SK-N-MC (cell line): ENCODE measurements around the gene VGLL4.

ENCODE experiments used
- EZH2 ChIP-seq: fragments of 200-600 bp; sonication (generic); IDR thresholded peaks from one replicate; pipeline ENCODE4 v1.6.1; 2017; ENCODE audit warnings: antibody characterized with exemption
- FOXP2 ChIP-seq: optimal IDR thresholded peaks from 2 replicates; pipeline ENCODE3; 2011; ENCODE audit warnings: mild to moderate bottlenecking, moderate library complexity; ENCODE audit not compliant: insufficient read depth; ENCODE audit errors: extremely low read length, control extremely low read depth
- POLR2AphosphoS5 ChIP-seq: IDR thresholded peaks from 2 replicates; pipeline ENCODE4 v1.6.1; 2012; ENCODE audit warnings: mild to moderate bottlenecking, low read depth, low read length, borderline replicate concordance

DNA sequence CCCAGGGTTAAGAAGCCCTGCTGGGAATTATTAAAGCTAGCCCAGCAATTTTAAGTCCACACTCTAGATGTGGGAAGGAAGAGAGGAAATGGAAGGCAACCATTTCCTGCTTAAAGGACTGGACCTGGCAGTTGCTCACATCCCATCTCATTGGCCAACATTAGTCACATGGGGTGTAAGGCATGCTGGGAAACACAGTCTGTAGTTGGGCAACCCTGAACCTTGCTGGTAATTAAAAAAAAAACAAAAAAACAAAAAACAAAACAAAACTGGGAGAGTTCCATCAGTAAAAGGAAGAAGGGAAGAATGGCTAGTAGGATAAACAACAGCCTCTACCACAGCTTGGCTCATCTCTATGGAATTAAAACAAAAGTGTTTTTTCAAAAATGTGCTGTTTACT, 136.0 kb downstream of the VGLL4 start:
- no peak for TF ChIP-seq EZH2
- no peak for TF ChIP-seq POLR2AphosphoS5
- TF ChIP-seq FOXP2: no peak
